ENCODE results near the gene HEBP1.

Gene HEBP1

GRCh38 chr12:12951504-12951903 is 48.6 kb downstream of the HEBP1 start:
- no peak for DNase-seq (ENCODE audit: low read depth)

DNA sequence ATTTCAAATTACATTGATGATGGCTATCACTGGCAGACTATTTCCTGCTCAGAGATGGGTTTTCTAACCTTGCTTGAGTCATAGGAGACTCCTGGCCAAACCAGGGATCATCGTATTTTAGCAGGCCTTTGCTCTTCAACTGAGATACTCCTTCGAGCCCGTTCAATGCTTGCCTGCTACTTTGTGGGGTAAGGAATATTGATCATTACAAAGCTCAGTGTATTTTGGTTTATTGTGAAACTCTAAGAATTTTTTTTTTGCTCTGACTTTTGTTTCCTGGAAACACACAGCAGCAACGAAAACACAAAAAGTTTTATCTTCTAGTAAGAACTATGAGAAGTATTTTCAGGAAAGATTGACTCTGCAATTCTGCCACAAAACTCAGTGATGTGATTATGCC is 52.2 kb downstream of the HEBP1 start:
- DNase-seq (ENCODE audit: low read depth), result no peak

DNA sequence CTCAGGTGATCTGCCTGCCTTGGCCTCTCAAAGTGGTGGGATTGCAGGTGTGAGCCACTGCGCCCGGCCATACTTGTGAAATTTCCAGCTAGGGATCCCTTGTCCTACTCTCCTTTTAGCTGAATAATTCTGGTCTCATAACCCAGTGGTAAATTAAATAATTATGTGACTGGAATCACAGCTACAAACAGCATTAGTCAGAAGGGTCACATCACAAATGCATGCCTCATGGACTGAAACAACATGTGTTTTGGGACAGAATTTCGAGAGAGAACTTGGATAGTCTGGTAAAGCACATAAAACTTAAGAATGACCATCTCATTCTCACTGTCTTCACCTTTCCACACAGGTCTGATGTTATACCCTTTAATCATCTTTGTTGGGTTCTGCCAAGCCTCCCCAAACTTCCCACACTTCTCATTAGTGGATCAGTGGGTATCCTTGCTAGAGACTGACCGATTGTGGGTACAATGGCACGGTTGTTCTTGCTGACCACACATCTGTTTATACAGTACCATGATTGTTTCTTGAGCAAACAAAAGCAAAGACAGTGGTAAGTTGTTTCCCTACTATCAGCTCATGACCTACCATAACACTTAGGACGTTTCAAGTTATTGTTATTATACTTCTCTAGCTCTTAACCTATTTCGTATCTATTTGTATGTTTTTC is 53.2 kb downstream of the HEBP1 start:
- no peak for DNase-seq (ENCODE audit: low read depth)

DNA sequence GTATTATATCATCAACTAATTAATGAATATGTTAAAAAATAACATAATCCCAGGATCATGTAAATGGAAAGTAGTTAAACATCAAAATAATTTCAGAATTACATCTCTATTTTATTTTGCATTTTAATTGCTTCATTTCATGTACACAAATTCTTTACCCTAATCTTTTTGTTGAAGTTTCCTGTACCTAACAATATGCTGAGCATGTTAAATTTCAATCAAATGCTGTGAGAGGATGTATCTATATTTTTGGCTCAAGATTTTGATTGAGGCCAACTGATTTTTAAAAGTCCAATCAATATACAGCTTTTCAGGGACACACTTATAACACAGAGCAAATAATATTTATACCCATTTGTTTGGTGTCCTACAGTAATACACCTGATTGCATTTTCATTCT is 54.5 kb downstream of the HEBP1 start:
- no peak for DNase-seq (ENCODE audit: low read depth)

DNA sequence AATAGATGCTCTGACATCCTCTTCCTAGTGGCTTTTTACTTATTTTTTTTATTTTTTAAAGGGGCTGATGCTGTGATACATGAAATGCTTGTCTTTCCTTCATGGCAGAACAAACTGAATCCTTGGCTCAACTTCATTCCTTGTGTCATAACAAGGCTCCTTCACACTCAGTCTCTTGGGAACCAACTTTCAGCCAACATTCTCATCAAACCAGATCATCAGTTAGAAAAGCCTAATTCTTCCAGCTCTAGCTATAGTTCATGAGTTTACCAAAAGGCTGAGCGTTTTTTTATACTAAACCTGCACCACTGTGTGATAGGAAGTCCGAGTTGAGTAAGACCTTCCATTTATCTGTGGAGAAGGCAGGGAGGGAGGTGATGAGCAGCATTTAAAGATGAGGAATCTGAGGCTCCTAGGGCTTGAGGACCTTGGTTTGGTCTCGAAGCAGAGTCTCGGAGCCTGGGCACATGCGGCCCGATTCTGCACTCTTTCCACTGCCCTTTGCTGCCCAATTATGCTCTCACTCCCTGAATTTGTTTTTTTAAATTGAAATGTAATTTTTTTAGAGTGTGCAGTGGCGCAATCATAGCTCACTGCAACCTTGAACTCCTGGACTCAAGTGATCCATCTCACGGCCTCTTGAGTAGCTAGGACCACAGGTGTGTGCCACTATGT is 56.3 kb downstream of the HEBP1 start:
- no peak for DNase-seq (ENCODE audit: low read depth)

- no peak for DNase-seq (ENCODE audit: low read depth)
Measured at GRCh38 chr12:12941450-12942350, 58.4 kb downstream of the HEBP1 start.

DNA sequence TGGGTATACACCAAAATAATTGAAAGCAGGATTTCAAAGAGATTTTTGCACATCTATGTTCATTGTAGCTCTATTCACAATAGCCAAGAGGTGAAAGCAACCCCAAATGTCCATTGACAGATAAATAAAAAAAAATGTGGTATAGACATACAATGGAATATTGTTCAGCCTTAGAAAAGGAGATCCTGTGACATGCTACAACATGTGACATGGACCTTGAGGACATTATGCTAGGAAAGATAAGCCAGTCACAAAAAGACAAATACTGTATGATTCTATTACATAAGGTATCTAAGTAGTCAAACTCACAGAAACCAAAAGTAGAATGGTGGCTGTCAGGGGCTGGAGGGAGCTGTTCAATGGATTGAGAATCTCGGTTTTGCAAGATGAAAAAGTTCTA is 60.2 kb downstream of the HEBP1 start:
- no peak for DNase-seq (ENCODE audit: low read depth)

DNA sequence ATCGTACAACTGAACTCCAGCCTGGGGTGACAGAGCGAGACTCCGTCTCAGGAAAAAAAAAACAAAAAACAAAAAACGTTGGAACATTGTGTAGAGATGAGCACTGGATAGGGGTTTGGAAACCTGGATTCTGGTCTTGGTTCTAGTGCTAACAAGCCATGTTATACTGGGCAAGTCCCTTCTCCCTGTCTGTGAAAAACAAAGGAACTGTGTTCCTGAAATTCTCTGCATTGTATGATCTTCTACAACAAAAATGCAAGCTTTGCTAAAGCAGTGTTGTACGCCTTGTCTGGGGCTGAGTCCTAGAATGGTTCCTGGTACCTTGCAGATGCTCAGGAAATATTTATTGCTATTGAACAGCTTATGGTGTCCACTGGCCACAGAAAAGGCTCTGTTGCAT is 61.5 kb downstream of the HEBP1 start:
- no peak for DNase-seq (ENCODE audit: low read depth)

- DNase-seq (ENCODE audit: low read depth), result no peak
Measured at GRCh38 chr12:12936983-12937491, 63.0 kb downstream of the HEBP1 start.

GRCh38 chr12:12934556-12934955 is 65.5 kb downstream of the HEBP1 start:
- no peak for DNase-seq (ENCODE audit: low read depth)

DNA sequence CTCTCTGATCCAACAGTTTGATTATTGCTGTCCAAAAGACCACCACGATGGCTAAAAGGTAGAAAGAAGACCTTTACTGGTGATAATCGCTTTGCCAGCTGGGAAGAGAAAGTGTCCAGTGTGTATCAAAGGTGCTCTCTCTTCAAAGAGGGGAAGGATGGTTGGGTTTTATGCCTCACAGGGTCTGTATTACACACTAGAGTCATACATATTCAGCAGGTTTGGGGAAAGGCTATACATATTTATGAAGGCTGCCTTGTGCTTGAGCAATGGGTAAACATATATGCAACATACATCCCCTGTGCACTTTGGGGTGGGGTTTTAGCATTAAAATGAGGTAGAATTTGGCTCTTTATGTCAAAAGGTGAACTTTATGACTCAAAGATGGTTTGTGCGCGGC is 66.3 kb downstream of the HEBP1 start:
- DNase-seq (ENCODE audit: low read depth), result no peak

- no peak for DNase-seq (ENCODE audit: low read depth)
Measured at GRCh38 chr12:12930633-12931219, 69.3 kb downstream of the HEBP1 start.

DNA sequence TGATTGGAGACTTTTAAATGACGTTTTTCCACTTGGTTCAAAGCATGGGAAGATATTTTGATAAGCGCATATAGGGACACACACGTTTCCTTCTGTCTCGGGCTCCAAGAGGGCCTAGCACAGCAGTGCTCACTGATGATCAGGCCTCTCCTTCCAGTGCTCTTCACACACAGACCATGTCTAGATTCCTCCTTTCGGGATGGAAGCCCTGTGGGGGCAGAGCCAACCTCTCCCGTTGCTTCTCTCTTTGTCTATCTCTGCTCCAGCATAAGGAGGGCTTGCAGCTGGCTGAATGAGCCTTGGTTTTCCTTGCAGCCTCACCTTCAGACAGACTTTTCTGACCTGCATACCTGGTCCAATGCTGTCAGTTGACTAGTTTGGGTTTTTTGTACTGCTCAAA is 70.4 kb downstream of the HEBP1 start:
- DNase-seq (ENCODE audit: low read depth), result no peak

DNA sequence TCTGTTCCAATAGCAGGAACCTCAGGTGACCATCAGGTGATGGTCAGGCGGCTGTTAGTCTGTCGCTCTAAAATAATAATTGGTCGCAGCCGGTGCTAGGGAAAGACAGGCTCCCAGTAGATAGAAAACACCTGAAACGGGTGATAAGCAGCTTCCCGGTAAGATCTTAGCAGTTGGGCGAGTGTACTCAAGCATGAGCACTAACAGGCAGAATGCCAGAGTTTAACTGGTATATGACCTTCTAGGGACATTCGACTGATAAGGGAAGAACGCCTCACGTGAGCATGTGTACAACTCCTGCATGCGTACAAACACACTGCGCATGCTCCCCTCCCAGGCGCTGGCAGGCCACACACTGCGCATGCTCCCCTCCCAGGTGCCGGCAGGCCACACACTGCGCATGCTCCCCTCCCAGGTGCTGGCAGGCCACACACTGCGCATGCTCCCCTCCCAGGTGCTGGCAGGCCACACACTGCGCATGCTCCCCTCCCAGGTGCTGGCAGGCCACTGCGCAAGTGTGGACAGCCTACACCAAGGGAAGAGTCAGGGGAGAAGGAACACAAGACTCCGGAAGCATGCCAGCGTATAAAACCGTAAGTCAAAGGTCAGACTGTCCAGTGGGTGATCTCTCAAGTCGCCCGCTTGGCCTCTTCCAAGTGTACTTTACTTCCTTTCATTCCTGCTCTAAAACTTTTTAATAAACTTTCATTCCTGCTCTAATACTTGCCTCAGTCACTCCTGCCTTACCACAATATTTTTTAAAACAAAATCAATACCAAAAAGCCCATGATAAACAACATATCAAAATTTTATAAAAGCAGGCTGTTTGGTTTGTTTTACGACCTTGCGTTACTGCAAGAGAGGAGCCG is 72.6 kb downstream of the HEBP1 start:
- DNase-seq (ENCODE audit: low read depth), result no peak

- no peak for DNase-seq (ENCODE audit: low read depth)
Measured at GRCh38 chr12:12926571-12927071, 73.4 kb downstream of the HEBP1 start.

DNA sequence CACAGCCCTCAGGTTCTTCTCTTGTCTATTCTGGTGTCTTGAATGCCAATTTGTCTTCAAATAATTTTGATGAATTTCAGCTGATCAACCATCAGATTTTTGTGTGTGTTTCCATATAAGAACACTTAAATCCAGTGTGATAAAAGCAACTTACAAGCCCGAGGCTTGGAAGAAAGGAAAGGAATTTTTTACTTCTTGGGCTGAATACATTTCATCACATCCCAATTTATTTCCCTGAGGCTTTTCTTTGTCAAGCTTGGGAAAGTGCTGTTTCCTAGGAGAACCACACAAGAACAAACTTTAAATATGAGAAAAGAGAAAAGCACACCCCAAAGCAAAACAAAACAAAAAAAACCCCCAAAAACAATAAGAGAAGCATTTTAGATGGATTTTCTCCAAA is 74.7 kb downstream of the HEBP1 start:
- no peak for DNase-seq (ENCODE audit: low read depth)
